NCI-H2227 treated with DMSO at 0.1 percent for 48 hours (cell line): ENCODE measurements around the gene L1CAM.

Experiments
- DNase-seq: peaks from one replicate; lab custom pipeline; 2025; lab: John Stamatoyannopoulos, UW

Gene L1CAM

DNA sequence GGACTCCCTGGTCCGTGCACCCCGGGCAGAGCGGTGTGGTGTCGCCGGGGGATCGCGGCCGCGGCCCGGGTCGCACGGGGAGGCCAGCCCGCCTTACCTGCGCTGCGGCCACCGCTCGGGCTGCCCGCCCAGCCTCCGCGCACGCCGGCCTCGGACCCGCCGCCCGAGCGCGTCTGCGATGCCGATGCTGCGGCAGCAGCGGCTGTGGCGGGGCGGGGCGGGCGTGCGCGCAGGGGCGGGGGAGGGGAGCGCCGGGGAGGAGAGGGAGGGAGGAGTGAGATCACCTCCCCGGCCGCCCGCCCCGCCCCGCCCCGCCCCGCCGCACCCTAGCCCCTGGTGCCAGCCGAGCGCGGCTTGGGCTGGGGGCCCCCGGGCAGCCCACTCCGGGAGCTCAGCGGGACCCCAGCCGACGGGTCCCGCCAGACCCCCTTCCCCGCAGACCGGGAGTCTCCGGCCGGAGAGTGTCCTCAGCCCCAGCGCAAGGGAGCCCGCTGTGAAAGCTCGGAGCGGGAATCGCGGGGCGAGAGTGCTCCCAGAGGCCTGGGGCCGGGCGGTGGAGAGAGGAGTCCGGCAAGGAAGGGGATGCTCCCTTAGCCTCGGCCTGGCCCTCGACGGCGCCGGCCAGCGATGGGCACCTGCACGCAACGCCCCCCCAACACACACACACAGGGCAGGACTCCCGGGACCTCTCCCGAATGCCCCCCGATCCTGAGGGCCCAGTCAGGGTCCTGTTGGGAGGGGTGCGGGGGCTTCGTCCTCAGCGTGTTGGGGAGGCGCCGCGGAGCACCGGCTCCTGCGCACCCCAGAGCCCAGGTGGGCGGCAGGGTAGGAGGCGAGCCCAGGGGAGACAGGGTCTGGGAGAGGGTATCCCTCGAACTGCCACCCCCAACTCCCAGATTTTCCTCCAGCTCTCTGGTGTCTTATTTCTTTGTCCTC, at the start of gene L1CAM:
TSS of gene L1CAM (minus strand) at position 206 of the 936 bp plus-strand sequence. CDS start 10,337 bp downstream, outside the sequence.
- DNase-seq, result peak; percentile 29

GRCh38 chrX:153935326-153935851, 49.4 kb upstream of the L1CAM start:
- no peak for DNase-seq

- DNase-seq, result peak; percentile 49
Measured at GRCh38 chrX:153934762-153935325, 48.9 kb upstream of the L1CAM start, which contains the start of gene NAA10. TSS of gene NAA10 (minus strand) at chrX:153935037. CDS start at chrX:153934904, 133 bp downstream.

GRCh38 chrX:153934148-153934761, 48.3 kb upstream of the L1CAM start:
- no peak for DNase-seq

- DNase-seq, result no peak
Measured at GRCh38 chrX:153933748-153934147, 47.8 kb upstream of the L1CAM start.

DNA sequence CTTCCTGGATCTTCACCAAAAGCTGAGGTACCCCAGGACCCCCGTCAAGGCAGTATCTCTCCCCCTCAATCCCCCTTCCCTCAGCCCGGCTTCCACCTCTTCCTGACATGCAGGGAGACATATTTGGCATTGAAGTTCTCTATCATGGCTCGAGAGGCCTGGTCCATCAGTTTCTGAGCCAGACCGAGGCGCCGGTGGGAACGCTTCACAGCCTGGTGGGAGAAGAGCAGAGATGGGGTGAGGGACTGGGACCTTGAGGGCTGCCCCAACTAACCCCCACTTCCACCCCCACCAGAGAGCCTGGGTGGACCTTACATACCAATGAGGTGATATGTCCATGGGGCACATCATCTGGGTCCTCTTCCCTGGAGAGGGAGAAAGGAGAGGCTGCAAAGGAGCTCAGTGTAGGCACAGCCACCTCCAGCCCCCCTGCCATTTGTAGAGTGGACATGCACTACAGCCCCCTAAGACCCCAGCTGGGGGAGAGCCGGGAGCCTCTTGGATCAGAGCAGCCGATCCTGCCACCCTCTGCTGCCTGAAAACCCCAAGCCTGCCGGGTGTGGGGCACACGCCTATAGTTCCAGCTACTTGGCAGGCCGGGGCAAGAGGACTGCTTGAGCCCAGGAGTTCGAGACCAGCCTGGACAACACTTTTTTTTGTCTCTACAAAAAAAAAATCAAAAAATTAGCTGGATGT, 46.4 kb upstream of the L1CAM start:
- DNase-seq, result no peak

DNA sequence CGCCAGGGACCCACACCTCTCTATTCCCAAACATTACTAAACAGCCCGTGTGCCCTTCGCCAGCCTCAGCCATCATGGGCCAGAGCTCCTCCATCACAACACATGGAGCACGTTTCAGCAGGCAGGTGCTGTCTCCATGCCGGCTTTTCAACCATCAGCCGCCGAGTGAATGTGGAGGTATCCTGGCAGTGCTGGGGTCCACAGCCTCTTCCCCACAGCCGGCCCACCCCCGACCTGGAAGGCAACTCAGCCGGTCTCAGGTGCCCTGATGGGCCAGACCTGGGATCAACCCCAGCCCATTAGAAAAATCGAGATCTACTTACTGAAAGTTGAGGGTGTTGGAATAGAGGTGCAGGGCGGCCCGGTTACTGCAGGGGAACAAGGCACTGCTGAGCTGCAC, 45.8 kb upstream of the L1CAM start:
- DNase-seq, result no peak

GRCh38 chrX:153931151-153931550, 45.2 kb upstream of the L1CAM start:
- no peak for DNase-seq

- DNase-seq, result no peak
Measured at GRCh38 chrX:153930011-153930910, 44.3 kb upstream of the L1CAM start.

DNA sequence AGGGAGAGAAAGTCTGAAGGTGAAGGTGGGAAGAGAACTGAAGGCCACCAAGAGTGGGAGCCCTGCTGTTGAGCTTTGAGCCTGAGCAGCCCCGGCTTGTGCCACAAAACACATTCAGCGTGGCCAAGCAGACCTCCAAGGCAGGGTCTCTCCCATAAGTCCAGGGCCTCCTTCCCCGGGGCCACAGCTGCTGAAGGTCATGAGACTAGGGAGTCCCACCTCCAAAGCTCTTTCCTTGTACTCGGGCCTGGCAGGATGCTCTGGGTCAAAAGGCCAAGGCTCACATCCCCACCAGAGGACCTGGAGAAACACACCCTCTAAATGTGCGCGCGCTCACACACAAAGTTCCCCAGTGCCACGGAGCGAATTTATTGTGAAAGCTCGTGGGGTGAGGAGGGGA, 43.6 kb upstream of the L1CAM start:
- no peak for DNase-seq

- DNase-seq, result no peak
Measured at GRCh38 chrX:153928846-153929245, 42.9 kb upstream of the L1CAM start.

- peak; percentile 97 for DNase-seq
Measured at GRCh38 chrX:153927922-153928760, 42.2 kb upstream of the L1CAM start.

DNA sequence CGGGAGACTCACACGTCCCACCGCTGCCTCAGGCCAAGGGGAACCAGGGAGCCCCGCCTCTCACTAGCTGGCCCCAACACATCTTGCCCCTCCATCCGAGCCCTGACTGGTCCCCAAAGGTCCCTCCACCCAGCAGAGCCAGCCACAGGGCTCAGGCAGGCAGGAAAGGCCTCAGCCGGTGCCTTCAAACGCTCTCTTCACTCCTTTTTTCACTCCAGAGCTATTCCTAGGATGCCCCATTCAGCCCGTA, 41.6 kb upstream of the L1CAM start:
- peak; percentile 57 for DNase-seq

DNA sequence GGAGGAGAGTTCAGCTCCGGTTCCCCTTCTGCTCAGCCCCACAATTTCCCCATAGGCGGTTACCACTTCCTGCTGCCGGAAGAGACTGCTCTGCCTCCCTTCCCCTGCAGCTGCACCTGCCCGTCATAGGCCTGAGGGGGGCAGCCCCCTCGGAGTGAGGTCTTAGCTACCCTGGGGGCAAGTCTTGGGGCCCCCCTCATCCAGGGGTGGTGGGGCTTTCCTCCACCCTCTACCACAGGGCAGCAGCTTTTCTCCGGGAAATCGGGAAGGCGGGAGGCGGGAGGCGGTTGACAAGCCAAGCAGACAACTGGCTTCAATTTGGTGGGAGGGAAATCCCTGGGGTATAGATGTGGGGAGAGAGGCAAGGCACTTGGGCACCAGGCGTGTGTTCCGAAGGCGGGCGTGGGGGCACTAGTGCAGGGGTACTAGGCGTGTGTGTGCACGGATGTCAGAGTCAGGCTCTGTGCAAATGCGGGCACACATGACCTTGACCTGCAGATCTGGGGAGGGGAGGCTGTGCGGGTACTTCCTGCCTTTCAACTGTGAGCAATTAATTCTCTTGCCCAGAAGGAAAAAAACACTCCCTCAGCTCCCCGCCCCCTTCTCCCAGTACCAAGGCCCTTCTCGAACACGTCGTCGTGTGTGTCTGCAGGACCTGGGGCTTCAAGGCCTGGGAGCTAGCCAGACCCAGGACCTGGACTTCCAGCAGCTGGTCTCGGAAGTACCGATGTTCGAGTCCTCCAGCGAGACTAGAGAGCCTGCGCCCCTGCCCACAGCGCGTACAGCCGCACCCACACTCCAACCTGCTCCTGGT, 41.1 kb upstream of the L1CAM start:
- peak; percentile 68 for DNase-seq

GRCh38 chrX:153926552-153926857, 40.5 kb upstream of the L1CAM start:
- DNase-seq, result no peak

- no peak for DNase-seq
Measured at GRCh38 chrX:153925739-153926551, 40.0 kb upstream of the L1CAM start, which contains the start of gene ARHGAP4. TSS of gene ARHGAP4 (minus strand) at chrX:153926264. CDS start at chrX:153926202, 62 bp downstream.

- DNase-seq, result no peak
Measured at GRCh38 chrX:153925387-153925738, 39.4 kb upstream of the L1CAM start.

- DNase-seq, result peak; percentile 6
Measured at GRCh38 chrX:153924149-153924861, 38.3 kb upstream of the L1CAM start.
